Ovary (tissue), 9 donors: ENCODE results near the gene PSMD1. TPM values are rescaled to one million over a fixed set of nuclear protein-coding genes. Genes with fewer than 3 reads are reported as not detected.

ENCODE experiments used
- DNase-seq, 5 donors: peaks; one replicate each; pipeline ENCODE4 v3.0.0-alpha.2; 2019 to 2020
- H3K27ac ChIP-seq, 2 donors: fragments of 200-600 bp; one replicate each; pipeline versions ENCODE4 v1.5.1 to v1.8.0; 2019 to 2022
- H3K27me3 ChIP-seq: fragments of 200-600 bp; one replicate; pipeline ENCODE4 v1.8.0; 2022
- H3K36me3 ChIP-seq: fragments of 200-600 bp; sonication (generic); one replicate; pipeline ENCODE4 v1.5.1; 2019
- H3K4me1 ChIP-seq: one replicate; pipeline ENCODE4 v1.8.1; 2013; ENCODE audit warnings: mild to moderate bottlenecking, moderate library complexity; ENCODE audit not compliant: insufficient read depth
- H3K4me3 ChIP-seq: fragments of 200-600 bp; sonication (generic); one replicate; pipeline ENCODE4 v1.5.1; 2017
- H3K9me3 ChIP-seq, 2 donors: fragments of 200-600 bp in 1 of 2; sonication (generic) in 1 of 2; one replicate each; pipeline versions ENCODE4 v1.5.1 to v1.8.1; 2013 to 2019; ENCODE audit warnings: mild to moderate bottlenecking in 1 of 2, moderate library complexity in 1 of 2
- EP300 ChIP-seq: sonication (generic); formaldehyde crosslinking; IDR thresholded peaks from one replicate; pipeline ENCODE4 v1.6.1; 2017; ENCODE audit warnings: antibody characterized with exemption
- POLR2A ChIP-seq: fragments of 450-650 bp; IDR thresholded peaks from one replicate; pipeline ENCODE4 v1.6.1; 2017; ENCODE audit warnings: antibody characterized with exemption, mild to moderate bottlenecking, moderate library complexity
- WGBS, 3 donors: extraction: QIAGEN DNeasy Blood & Tissue Kit in 1 of 3; methylation state at CpG; one replicate each; pipeline versions ENCODE4 v1.1.5 to v1.1.7; 2013 to 2017; 5-methylcytosine and 5-hydroxymethylcytosine counted together
- intact Hi-C, 4 donors: fragments of 100-400 bp; cut with DNase I; formaldehyde crosslinking; loops; one replicate each; pipeline versions ENCODE4 v1.11.0 to v1.15.1; 2022 to 2023
- polyA plus RNA-seq, 2 donors: library from polyadenylated mRNA; stranded (reverse); fragments of 200-250 nt in 1 of 2; fragments of 350-450 nt in 1 of 2; fragmentation: Illumina TruSeq in 1 of 2; extraction: RNeasy Lipid Tissue Mini Kit (QIAGEN cat#74804) in 1 of 2; gene quantifications; one replicate each; pipeline ENCODE4 v1.2.3, GENCODE V29; 2013 to 2014
- total RNA-seq, 7 donors: library from RNA; depleted of rRNA in 2 of 7; stranded (reverse); fragments of >200 nt in 2 of 7; fragmentation: NEBNext Ultra II Directional in 3 of 7; extraction: Animal tissue kit (Norgen Biotek cat#: 25700) in 3 of 7; gene quantifications; one replicate each; pipeline versions ENCODE4 v1.1.0 to v1.2.4, GENCODE V29; 2016 to 2023
- TF ChIP-seq, protein P1 (sequence below), 3 donors: fragments of 450-650 bp in 2 of 3; fragments of 200-600 bp in 1 of 3; IDR thresholded peaks; one replicate each; pipeline versions ENCODE4 v1.5.1 to v1.8.0; 2016 to 2022; ENCODE audit warnings: antibody characterized with exemption in 3 of 3, mild to moderate bottlenecking in 1 of 3
- donor health status: DM: no; HTN: no; CAD: no; lungs with moderate emphysema.
- donor health status: DM: no; HTN: no; CAD: no.
- donor health status: Bipolar disorder and iron deficiency.
- donor health status: DM: yes; HTN: yes; CAD: no.
- donor health status: DM: no; HTN: no; CAD: no.
- donor health status: DM: yes; HTN: yes; CAD: no.

The PSMD1 gene
- total and polyA plus RNA-seq, 9 donors, result 19.0 to 73.2 (median 57.8) TPM

GRCh38 chr2:231126123-231126522 is 69.5 kb downstream of the PSMD1 start:
- Histone ChIP-seq H3K4me3 (no peak overlapping the region), H3K9me3 (no peaks in the 10 kb centered on the region), H3K27ac (no peak overlapping the region), H3K27me3 (no peaks in the 10 kb centered on the region), H3K36me3 (no peaks in the 10 kb centered on the region), H3K4me1 (peaks cover 3% of the 10 kb centered on the region)
- 94 to 97% (median 95%) methylated on average over 7 of the region's 7 CpGs for WGBS, 3 donors
- no peak for DNase-seq
- intact Hi-C loops, result no loop called here
- TF ChIP-seq, protein P1, sequence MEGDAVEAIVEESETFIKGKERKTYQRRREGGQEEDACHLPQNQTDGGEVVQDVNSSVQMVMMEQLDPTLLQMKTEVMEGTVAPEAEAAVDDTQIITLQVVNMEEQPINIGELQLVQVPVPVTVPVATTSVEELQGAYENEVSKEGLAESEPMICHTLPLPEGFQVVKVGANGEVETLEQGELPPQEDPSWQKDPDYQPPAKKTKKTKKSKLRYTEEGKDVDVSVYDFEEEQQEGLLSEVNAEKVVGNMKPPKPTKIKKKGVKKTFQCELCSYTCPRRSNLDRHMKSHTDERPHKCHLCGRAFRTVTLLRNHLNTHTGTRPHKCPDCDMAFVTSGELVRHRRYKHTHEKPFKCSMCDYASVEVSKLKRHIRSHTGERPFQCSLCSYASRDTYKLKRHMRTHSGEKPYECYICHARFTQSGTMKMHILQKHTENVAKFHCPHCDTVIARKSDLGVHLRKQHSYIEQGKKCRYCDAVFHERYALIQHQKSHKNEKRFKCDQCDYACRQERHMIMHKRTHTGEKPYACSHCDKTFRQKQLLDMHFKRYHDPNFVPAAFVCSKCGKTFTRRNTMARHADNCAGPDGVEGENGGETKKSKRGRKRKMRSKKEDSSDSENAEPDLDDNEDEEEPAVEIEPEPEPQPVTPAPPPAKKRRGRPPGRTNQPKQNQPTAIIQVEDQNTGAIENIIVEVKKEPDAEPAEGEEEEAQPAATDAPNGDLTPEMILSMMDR (IDR thresholded peaks at IDR 0.05), result no peak
- TF ChIP-seq POLR2A (no peak), EP300 (no peak)

DNA sequence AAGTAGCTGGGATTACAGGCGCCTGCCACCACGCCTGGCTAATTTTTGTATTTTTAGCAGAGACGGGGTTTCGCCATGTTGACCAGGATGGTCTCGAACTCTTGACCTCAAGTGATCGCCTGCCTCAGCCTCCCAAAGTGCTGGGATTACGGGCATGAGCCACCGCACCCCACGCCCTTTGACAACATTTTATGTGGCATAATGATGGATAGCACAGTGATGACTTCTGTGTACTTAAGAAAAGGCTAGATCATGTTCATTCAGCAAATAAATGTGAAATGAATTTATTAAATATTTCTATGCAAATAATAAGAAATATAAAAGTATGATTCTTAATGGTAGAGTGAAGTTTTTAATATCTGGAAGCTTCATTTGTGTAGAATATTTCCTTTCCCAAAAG is 70.8 kb downstream of the PSMD1 start:
- DNase-seq, result no peak
- intact Hi-C loops, result no loop called here
- no peaks in the 10 kb centered on the region for H3K27me3 ChIP-seq
- H3K4me1 ChIP-seq, result peaks cover 3% of the 10 kb centered on the region
- H3K27ac ChIP-seq, result no peak overlapping the region
- H3K9me3 ChIP-seq, result no peaks in the 10 kb centered on the region
- H3K36me3 ChIP-seq, result no peaks in the 10 kb centered on the region
- no peak overlapping the region for H3K4me3 ChIP-seq
- WGBS, 3 donors, result 95 to 97% (median 95%) methylated on average over 9 of the region's 9 CpGs
- TF ChIP-seq POLR2A (no peak), EP300 (no peak)
- TF ChIP-seq, protein P1 (IDR thresholded peaks at IDR 0.05), result no peak

DNA sequence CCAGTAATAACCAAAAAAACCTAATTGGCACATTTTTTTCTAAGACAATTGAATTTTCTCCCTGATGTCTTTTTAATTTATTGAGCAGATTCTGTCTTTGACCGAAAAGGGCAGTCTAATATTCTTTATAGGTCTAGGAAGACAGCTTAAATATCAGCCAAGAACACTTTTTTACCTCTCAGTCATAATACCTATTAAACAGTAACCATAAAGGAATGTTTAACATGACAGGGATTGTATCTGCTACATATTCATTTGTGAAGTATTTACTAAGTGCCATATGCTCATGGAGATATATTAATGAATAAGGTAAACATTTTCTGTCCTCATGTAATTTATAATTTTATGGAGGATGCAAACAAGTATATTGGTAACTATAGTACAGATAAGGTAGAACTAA is 71.3 kb downstream of the PSMD1 start:
- 57 to 69% (median 61%) methylated on average over 1 of the region's 1 CpG for WGBS, 3 donors
- intact Hi-C loops, result no loop called here
- DNase-seq, result no peak
- H3K9me3 ChIP-seq, result no peaks in the 10 kb centered on the region
- TF ChIP-seq, protein P1 (IDR thresholded peaks at IDR 0.05), result no peak
- TF ChIP-seq EP300 (no peak), POLR2A (no peak)
- H3K4me1 ChIP-seq, result peaks cover 3% of the 10 kb centered on the region
- H3K27ac ChIP-seq, result no peak overlapping the region
- no peaks in the 10 kb centered on the region for H3K27me3 ChIP-seq
- H3K4me3 ChIP-seq, result no peak overlapping the region
- H3K36me3 ChIP-seq, result no peaks in the 10 kb centered on the region

- Histone ChIP-seq H3K27ac (no peak overlapping the region), H3K4me1 (peaks cover 3% of the 10 kb centered on the region), H3K9me3 (no peaks in the 10 kb centered on the region), H3K27me3 (no peaks in the 10 kb centered on the region), H3K36me3 (no peaks in the 10 kb centered on the region), H3K4me3 (no peak overlapping the region)
- DNase-seq, result no peak
- TF ChIP-seq, protein P1 (IDR thresholded peaks at IDR 0.05), result no peak
- TF ChIP-seq EP300 (no peak), POLR2A (no peak)
- intact Hi-C loops, result no loop called here
Measured at GRCh38 chr2:231128541-231128940, 71.9 kb downstream of the PSMD1 start.

DNA sequence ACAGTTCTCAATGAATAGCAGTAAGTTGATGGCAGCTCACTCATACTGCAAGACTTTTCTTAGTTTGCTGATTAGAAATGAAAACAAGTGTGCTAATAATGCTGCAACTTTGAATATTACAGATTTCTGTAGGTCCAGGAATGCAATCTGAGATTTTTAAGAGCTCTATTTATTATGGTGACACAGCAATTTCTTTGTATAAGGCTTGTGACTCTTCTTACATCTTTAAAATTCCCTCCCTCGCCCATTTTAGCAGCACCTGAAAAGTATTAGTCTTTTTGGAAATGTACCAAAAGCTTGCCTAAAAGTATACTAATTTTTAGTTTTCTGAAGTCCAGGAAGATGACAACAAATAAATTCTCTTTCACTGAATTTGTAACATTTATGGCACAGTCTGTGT is 72.5 kb downstream of the PSMD1 start:
- intact Hi-C loops, result no loop called here
- WGBS, 3 donors, result 83 to 87% (median 84%) methylated on average over 1 of the region's 1 CpG
- H3K9me3 ChIP-seq, result no peaks in the 10 kb centered on the region
- H3K36me3 ChIP-seq, result no peaks in the 10 kb centered on the region
- H3K27ac ChIP-seq, result no peak overlapping the region
- H3K27me3 ChIP-seq, result no peaks in the 10 kb centered on the region
- H3K4me1 ChIP-seq, result peaks cover 3% of the 10 kb centered on the region
- TF ChIP-seq, protein P1 (IDR thresholded peaks at IDR 0.05), result no peak
- TF ChIP-seq EP300 (no peak), POLR2A (no peak)
- no peak for DNase-seq
- H3K4me3 ChIP-seq, result no peak overlapping the region
